SH-SY5Y (cell line): ENCODE results near the gene NAXE.

Experiments
- GATA2 ChIP-seq: IDR thresholded peaks from 2 replicates; pipeline ENCODE4 v1.6.1; 2011; ENCODE audit warnings: mild to moderate bottlenecking, low read depth, low read length
- GATA3 ChIP-seq: IDR thresholded peaks from 2 replicates; pipeline ENCODE4 v1.6.1; 2011; ENCODE audit warnings: low read depth, mild to moderate bottlenecking, low read length, moderate library complexity

NAXE gene

DNA sequence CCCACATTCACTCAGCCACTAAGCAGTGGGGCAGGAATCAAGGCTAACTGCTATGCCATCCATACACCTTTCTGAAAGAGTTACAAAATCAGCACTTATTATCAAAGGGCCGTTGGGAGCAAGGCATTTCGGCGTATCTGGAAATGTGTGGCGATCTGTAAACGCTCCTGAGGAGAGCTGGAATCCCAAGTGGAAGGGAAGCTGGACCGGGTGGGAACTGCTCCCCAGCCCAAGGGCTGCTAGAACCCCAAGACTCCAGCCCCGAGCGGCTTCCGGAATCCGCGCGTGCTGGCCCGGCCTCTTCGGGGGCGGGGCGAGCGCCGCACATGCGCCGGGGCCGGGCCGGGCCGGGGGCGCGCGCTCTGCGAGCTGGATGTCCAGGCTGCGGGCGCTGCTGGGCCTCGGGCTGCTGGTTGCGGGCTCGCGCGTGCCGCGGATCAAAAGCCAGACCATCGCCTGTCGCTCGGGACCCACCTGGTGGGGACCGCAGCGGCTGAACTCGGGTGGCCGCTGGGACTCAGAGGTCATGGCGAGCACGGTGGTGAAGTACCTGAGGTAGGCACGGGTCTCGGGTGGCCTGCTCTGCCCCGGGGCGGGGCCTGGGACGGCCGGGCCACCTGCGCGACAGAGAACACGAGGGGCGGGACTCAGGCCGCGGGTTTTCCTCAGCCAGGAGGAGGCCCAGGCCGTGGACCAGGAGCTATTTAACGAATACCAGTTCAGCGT lies at the start of gene NAXE:
NAXE (plus strand) TSS at position 345 of the 726 bp plus-strand sequence; CDS start at position 374, 29 bp downstream.
- TF ChIP-seq GATA3 (no peak), GATA2 (no peak; the same call in 1 of the 2 replicates)

DNA sequence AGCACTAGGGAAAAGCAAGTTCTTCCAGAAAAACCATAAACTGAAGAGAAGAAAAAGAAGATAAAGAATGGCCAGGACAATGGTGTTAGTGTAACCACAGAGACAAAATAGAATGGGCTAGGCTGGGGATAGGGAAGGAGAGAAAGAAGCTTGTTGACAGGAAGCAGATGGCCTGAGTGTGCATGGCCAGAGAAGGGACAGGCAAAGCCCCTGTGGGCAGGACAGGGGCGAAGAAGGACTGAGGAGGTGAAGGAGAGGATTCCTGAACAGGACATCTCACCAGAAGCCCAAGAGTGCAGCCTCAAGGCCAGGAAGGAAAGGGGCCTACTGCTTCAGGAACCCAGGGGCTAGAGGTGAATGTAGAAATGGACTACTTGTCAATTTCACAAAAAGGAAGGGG lies 48.5 kb upstream of the NAXE start:
- no peak for TF ChIP-seq GATA3
- no peak for TF ChIP-seq GATA2

DNA sequence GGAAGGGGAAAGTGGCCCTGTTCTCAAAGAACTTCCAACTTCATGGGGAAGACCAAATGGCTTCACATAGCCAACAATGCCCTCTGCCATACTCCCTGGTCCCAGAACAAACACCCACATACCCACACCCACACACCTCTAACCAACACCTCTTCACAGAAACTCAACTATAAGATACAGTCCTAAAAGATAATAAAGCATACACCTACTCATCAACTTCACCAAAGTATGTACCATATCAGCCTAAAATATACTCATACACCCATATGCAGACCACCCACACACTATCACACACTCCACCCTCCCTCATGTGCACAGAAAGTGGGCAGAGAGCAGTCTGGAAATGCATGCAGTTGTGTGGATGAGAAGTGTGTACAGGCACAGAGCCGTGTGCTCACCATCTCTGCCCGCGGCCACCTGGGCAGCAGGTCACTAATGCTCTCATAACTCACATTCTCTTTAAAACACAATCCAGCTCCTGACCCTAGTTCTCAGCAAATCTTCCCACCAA lies 46.9 kb upstream of the NAXE start:
- no peak for TF ChIP-seq GATA3
- TF ChIP-seq GATA2: no peak

DNA sequence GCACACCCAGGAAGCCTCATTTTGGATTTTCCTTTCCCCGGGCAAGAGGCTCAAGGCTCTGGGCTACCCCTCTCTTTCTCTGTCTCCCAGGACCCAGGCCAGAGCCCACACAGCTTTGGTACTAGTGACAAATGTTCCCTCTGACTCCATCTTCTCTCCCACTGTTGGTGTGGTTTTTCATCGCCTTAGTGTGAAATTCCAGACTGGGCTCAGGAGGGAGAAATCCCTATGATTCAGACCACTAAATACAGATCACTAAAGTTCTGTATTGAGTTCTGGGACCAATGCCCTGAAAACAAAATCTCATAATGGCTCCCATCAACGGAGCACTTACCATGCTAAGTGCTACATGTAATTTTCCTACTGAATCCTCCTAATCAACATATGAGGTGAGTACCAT lies 45.3 kb upstream of the NAXE start:
- TF ChIP-seq GATA2: no peak
- no peak for TF ChIP-seq GATA3

DNA sequence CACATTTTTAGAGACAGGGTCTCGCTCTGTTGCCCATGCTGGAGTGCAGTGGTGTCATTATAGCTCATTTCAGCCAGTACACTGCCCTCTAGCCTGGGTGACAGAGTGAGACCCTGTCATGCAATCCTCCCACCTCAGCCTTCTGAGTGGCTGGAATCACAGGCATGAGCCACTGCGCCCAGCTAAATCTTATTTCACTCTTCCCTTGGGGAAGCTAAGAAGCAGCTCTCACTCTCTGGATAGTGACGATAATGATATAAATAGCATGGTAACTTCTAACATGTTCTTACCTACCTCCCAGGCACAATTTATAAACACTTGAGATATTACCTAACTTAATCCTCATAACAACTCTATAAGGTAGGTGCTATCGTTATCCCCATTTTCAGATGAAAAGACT lies 44.1 kb upstream of the NAXE start:
- TF ChIP-seq GATA3 (no peak), GATA2 (no peak)

DNA sequence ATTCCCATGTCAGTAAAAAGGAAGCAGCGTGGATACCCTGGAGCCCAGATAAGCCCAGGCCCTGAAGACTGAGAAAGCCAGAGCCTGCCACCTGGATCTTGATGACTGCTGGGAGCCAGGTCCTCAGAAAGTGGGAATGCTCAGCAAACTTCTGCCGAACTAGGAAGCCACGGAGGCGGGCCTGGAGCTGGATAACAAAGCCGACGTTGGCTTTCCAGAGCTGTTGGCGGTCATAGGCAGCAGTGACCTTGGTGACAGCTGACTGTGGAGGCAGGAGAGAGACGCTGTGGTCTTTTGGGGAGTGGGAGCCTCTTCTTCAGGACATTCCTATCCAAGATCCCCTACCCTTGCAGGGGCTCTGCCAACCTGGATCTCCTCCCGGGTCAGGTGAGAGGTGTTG lies 43.6 kb upstream of the NAXE start:
- no peak for TF ChIP-seq GATA2
- TF ChIP-seq GATA3: no peak

DNA sequence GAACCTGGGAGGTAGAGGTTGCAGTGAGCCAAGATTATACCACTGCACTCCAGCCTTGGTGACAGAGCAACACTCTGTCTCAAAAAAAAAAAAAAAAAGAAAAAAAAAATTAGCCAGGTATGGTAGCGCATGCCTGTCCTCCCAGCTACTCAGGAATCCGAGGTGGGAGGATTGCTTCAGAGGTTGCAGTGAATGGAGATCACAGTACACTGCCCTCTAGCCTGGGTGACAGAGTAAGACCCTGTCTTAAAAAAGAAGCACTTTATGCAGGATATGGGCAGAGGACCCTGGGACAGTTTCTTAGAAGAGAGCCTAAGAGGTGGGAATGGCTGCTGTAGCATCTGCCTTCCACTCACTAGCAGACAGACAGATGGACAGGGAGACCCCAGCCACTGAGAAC lies 42.2 kb upstream of the NAXE start:
- TF ChIP-seq GATA3 (no peak), GATA2 (no peak)

DNA sequence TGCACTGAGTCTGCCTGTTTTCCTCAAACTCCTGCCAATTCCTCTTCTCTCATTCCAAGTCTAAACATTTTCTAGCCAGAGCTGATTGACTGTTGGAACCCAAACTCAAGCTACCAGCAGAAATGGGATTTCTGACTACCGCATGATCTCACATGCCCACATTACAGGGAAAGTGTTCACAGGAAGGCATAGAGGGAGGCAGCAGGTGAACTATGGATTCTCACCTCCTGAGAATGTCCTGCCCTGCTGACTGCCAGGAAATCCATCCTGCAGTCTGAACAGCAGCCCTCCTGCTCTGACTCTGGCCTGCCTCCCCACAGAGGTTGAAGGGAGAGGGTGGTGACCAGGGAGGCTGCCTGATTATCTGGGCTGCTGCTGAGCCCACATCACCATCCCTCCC lies 41.7 kb upstream of the NAXE start:
- TF ChIP-seq GATA2 (no peak), GATA3 (no peak)

DNA sequence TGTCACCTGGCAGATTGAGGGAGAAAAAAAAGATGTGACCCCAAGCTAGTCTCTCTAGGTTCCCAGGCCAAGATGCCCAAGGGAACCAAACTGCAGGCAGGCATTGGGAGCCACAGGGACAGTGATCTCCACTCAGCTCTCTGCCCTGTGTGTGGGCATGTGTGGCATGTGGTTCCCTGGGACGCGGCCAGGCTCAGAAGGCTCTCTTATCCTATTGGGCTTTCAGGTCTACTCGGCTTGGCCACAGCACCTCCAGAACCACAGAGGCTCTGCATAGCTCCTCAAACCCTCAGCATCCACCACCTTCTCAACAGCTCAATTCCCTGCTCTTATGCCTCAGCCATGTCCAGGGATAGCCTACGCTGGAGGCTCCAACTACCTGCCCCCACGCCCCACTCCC lies 41.2 kb upstream of the NAXE start:
- TF ChIP-seq GATA3: no peak
- no peak for TF ChIP-seq GATA2

DNA sequence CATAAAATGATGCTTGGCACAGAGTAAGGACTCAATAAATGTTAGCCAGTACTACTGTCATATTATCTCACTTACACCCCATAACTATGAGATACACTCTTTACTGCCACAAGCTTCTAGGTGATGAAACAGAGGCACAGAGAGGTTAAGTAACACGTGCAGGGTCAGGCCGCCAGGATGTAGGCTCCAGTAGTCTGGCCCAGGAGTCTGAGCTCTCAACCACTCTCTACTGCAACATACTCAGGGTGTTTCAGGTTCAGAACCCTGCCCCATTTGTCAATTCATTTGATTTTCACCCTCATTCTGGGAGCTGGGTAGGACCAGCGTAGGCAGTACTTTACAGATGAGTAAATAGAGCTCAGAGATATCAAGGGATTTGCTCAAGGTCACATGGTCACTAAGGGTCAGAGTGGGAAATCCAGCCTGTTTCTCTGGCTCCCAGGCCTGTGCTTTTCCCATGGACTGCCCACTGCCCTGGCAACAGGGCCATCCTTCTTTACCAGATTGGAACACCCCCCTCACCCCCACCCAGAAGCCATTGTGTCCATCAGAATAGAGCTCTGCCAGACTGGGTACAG lies 40.4 kb upstream of the NAXE start:
- no peak for TF ChIP-seq GATA3

DNA sequence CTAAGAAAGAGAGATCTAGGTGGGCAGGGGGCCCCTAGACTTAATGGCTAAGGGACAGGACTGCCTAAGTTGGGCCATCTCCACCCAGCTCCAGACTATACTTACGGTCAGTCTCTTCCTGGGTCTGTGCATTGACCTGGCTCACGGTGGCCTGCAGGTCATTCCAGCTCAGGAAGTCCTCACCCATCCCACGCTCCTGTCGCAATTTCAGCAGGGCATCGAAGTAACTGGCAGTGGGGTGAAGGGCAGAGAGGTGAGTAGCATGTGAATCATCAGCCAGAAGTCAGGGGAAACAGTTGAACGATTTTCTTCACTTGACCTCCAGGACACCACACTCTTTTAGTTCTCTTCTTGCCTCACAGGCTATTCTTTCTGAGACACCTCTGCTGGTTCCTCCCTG lies 39.7 kb upstream of the NAXE start:
- no peak for TF ChIP-seq GATA3
- no peak for TF ChIP-seq GATA2

DNA sequence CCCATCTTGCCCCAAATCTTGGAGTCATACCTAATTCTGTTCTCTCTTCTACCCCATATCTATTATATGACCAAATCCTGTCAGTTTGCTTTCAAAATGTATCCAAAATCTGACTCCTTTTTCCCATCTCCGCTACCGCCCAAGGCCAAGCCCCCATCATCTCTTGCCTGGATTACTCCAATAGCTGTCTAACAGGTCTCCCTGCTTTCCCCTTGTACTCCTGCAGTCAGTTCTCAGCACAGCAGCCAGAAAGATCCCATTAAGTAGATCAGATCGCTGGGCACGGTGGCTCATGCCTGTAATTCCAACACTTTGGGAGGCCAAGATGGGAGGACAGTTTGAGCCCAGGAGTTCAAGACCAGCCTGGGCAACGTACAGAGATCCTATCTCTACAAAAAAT lies 39.1 kb upstream of the NAXE start:
- TF ChIP-seq GATA3 (no peak), GATA2 (no peak)

DNA sequence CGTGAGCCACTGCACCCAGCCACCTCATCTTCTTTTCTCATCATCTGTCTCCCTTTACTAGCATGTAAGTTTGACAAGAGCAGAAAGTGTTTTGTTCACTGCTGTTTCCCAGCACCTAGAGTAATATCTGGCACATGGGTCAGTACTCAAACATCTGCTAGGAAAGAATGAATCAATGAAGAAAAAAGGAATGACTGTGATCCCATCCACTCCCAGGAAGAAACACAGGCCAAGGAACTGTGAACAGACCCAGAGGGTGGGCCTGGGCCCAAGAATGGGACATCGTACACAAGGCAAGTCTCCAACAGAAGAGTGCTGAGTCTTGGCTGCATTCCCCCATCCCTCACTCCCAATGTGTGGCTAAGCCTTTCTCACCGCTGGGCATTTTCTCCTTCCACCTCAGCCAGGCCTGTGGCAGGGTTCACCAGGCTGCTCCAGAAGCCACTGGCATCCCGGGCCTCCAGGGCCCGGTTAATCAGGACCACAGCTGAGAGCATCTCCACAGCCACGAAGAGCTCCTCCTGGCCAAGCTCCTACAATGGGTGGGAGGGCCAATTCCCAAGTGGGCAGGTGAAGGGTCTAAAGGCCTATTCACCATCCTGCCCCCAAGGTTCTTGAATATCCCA lies 37.6 kb upstream of the NAXE start:
- no peak for TF ChIP-seq GATA3
- no peak for TF ChIP-seq GATA2

DNA sequence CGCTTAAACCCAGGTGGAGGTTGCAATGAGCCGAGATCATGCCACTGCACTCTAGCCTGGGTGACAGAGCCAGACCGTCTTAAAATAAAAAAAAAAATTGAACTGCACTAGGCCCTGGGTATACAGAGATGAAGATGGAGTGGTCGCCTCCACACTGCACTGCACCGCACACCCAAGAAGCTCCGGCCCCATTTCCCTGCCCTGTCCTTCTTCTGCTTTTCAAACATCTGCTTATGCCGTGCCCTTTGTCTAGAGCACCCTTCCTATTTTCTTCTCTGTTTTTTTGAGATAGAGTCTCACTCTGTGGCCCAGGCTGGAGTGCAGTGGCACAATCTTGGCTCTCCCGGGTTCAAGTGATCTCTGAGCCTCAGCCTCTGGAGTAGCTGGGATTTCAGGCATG lies 36.6 kb upstream of the NAXE start:
- TF ChIP-seq GATA3: no peak
- TF ChIP-seq GATA2: no peak

DNA sequence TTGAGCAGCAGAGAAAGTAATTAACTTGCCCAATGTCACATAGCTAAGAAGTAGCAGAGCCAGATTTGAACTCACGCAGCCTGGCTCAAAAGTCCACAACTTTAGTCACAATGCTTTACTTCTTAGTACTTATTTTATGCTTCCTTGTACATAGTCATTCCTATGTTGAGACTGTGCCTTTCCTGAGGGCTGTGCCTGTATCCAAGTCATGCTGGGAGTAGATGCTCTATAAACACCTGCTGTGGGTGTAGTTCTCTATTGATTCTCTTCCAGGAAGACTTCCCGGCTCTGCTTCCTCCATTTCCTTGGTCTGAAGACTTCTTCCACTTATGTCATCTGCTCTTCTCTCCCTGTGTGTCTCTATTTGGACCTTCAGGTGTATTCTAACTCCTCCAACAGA lies 35.9 kb upstream of the NAXE start:
- no peak for TF ChIP-seq GATA2
- no peak for TF ChIP-seq GATA3
